GM12874 (cell line): ENCODE measurements around the gene TNFAIP1.

Experiments
- CTCF ChIP-seq: IDR thresholded peaks from 2 replicates; pipeline ENCODE4 v1.5.1; 2011; ENCODE audit warnings: low read depth, mild to moderate bottlenecking, control low read depth, low read length, moderate library complexity; ENCODE audit not compliant: insufficient read depth

TNFAIP1 gene

GRCh38 chr17:28350271-28350670 is 14.7 kb downstream of the TNFAIP1 start:
- no peak for TF ChIP-seq CTCF

- no peak for TF ChIP-seq CTCF
These were observed 21.7 kb downstream of the TNFAIP1 start, which contains the start of gene POLDIP2 for GRCh38 chr17:28357061-28357900. POLDIP2 (minus strand) TSS chr17:28357527; CDS start chr17:28357448, 79 bp downstream.

GRCh38 chr17:28357901-28358197 is 22.3 kb downstream of the TNFAIP1 start:
- TF ChIP-seq CTCF: no peak

GRCh38 chr17:28363186-28363585 is 27.6 kb downstream of the TNFAIP1 start:
- no peak for TF ChIP-seq CTCF

- no peak for TF ChIP-seq CTCF
These were observed 28.5 kb downstream of the TNFAIP1 start for GRCh38 chr17:28363776-28364650.

GRCh38 chr17:28364665-28365363 is 29.3 kb downstream of the TNFAIP1 start, which contains the start of gene SEBOX:
SEBOX (minus strand) TSS chr17:28365199; CDS start chr17:28365151, 48 bp downstream.
- TF ChIP-seq CTCF: no peak

- no peak for TF ChIP-seq CTCF
These were observed 29.9 kb downstream of the TNFAIP1 start for GRCh38 chr17:28365487-28365886.
